Upper lobe of left lung (tissue), 6 donors: ENCODE results near the gene PRAMEF1. TPM values are rescaled to one million over a fixed set of nuclear protein-coding genes. Genes with fewer than 3 reads are reported as not detected.
"Not testable (repeated sequence)": the region's sequence is repeated elsewhere in the genome, so short reads cannot be mapped to it uniquely, and the experiment has no call there.

Experiments
- ATAC-seq, 2 donors: fragments of 200-7000 bp; cut with Tn5 transposase; one replicate each; pipeline ENCODE4 v1.9.1; 2022; ENCODE audit warnings: mild to moderate bottlenecking in 2 of 2, moderate library complexity in 2 of 2; ENCODE audit not compliant: low FRiP score in 2 of 2
- DNase-seq, 2 donors: peaks; one replicate each; pipeline ENCODE4 v3.0.0-alpha.2; 2019 to 2020
- H3K27ac ChIP-seq, 4 donors: fragments of 200-600 bp; sonication (generic); one replicate each; pipeline ENCODE4 v1.5.1; 2016 to 2019
- H3K27me3 ChIP-seq, 4 donors: fragments of 200-600 bp; sonication (generic); one replicate each; pipeline ENCODE4 v1.5.1; 2017 to 2019
- H3K36me3 ChIP-seq, 4 donors: fragments of 200-600 bp; sonication (generic); one replicate each; pipeline ENCODE4 v1.5.1; 2016 to 2019
- H3K4me1 ChIP-seq, 4 donors: fragments of 200-600 bp; sonication (generic); one replicate each; pipeline ENCODE4 v1.5.1; 2018 to 2019
- H3K4me3 ChIP-seq, 4 donors: fragments of 200-600 bp; sonication (generic); one replicate each; pipeline ENCODE4 v1.5.1; 2017 to 2019; ENCODE audit warnings: mild to moderate bottlenecking in 2 of 4, moderate library complexity in 1 of 4
- H3K9me3 ChIP-seq, 4 donors: fragments of 200-600 bp; sonication (generic); one replicate each; pipeline ENCODE4 v1.5.1; 2018 to 2019
- CTCF ChIP-seq, 6 experiments: fragments of 450-650 bp in 4 of 6; fragments of 200-600 bp in 2 of 6; sonication (generic) in 2 of 6; IDR thresholded peaks; one replicate each; pipeline ENCODE4 v1.5.1; 2016 to 2019; ENCODE audit warnings: antibody characterized with exemption in 6 of 6
- EP300 ChIP-seq, 4 donors: sonication (generic); formaldehyde crosslinking; IDR thresholded peaks; one replicate each; pipeline ENCODE4 v1.5.1; 2017; ENCODE audit warnings: antibody characterized with exemption in 4 of 4, control low read depth in 2 of 4
- POLR2A ChIP-seq, 4 donors: fragments of 450-650 bp; IDR thresholded peaks; one replicate each; pipeline ENCODE4 v1.5.1; 2016 to 2017; ENCODE audit warnings: antibody characterized with exemption in 4 of 4, mild to moderate bottlenecking in 2 of 4
- POLR2AphosphoS5 ChIP-seq, 2 donors: sonication (generic); formaldehyde crosslinking; IDR thresholded peaks; one replicate each; pipeline ENCODE4 v1.5.1; 2017; ENCODE audit warnings: antibody characterized with exemption in 2 of 2
- WGBS, 2 donors: methylation state at CpG; one replicate each; pipeline ENCODE4 v1.1.5; 2017 to 2018; 5-methylcytosine and 5-hydroxymethylcytosine counted together
- total RNA-seq, 6 donors: library from RNA; depleted of rRNA in 4 of 6; stranded (reverse); fragments of >200 nt in 4 of 6; gene quantifications; one replicate each; pipeline versions ENCODE4 v1.1.0 to v1.2.1, GENCODE V29; 2016 to 2021
- donor health status: DM: no; HTN: no; CAD: no; lungs with moderate emphysema.
- donor health status: DM: no; HTN: yes; CAD: no; lungs with severe emphysema.

PRAMEF1 gene
- total RNA-seq, 6 donors from 2014 or later, result not detected

- Histone ChIP-seq H3K27me3 (no peaks in the 10 kb centered on the region), H3K36me3 (no peaks in the 10 kb centered on the region), H3K9me3 (peaks cover 0 to 6% (median 2%) of the 10 kb centered on the region in 4 donors), H3K4me1 (no peaks in the 10 kb centered on the region), H3K4me3 (no peak overlapping the region), H3K27ac (no peak overlapping the region)
- WGBS, 2 donors, result 81 to 89% methylated on average over 6 of the region's 6 CpGs
- no peak for ATAC-seq
- DNase-seq, result no peak
- TF ChIP-seq POLR2A (IDR thresholded peaks at IDR 0.05), result no peak
- no peak for TF ChIP-seq CTCF (IDR thresholded peaks at IDR 0.05)
- no peak for TF ChIP-seq EP300 (IDR thresholded peaks at IDR 0.05)
- no peak for TF ChIP-seq POLR2AphosphoS5 (IDR thresholded peaks at IDR 0.05)
Measured at GRCh38 chr1:12778907-12779306, 12.3 kb upstream of the PRAMEF1 start.

- not testable (repeated sequence) for H3K36me3 ChIP-seq, ATAC-seq, H3K27me3 ChIP-seq, H3K27ac ChIP-seq, DNase-seq, H3K4me3 ChIP-seq, H3K4me1 ChIP-seq
- 78 to 93% methylated on average over 5 of the region's 5 CpGs for WGBS, 2 donors
- H3K9me3 ChIP-seq, result peaks cover 0 to 26% (median 23%) of the 10 kb centered on the region in 4 donors
Measured at GRCh38 chr1:12781488-12781887, 9.7 kb upstream of the PRAMEF1 start.

- not testable (repeated sequence) for H3K27me3 ChIP-seq, H3K27ac ChIP-seq, H3K36me3 ChIP-seq, H3K4me3 ChIP-seq, H3K4me1 ChIP-seq, DNase-seq, ATAC-seq
- H3K9me3 ChIP-seq, result peaks cover 0 to 26% (median 23%) of the 10 kb centered on the region in 4 donors
- 44 to 76% methylated on average over 2 to 6 of the region's 7 CpGs for WGBS, 2 donors
Measured at GRCh38 chr1:12783783-12784182, 7.4 kb upstream of the PRAMEF1 start.

GRCh38 chr1:12784729-12785128, 6.5 kb upstream of the PRAMEF1 start:
- ATAC-seq, DNase-seq, H3K36me3 ChIP-seq, H3K4me3 ChIP-seq, H3K4me1 ChIP-seq, H3K27ac ChIP-seq, H3K27me3 ChIP-seq: not testable (repeated sequence)
- WGBS, 2 donors, result 84 to 98% methylated on average over 7 to 8 of the region's 8 CpGs
- peaks cover 0 to 26% (median 23%) of the 10 kb centered on the region in 4 donors for H3K9me3 ChIP-seq

- WGBS, 2 donors, result 51 to 53% methylated on average over 4 of the region's 4 CpGs
- Histone ChIP-seq H3K27ac (no peak overlapping the region), H3K27me3 (no peaks in the 10 kb centered on the region), H3K4me1 (no peaks in the 10 kb centered on the region), H3K9me3 (no peaks in the 10 kb centered on the region), H3K4me3 (no peak overlapping the region), H3K36me3 (no peaks in the 10 kb centered on the region)
- ATAC-seq (no peak), DNase-seq (no peak)
- TF ChIP-seq POLR2A (IDR thresholded peaks at IDR 0.05) (no peak), EP300 (IDR thresholded peaks at IDR 0.05) (no peak), POLR2AphosphoS5 (IDR thresholded peaks at IDR 0.05) (no peak), CTCF (IDR thresholded peaks at IDR 0.05) (no peak)
Measured at GRCh38 chr1:12798911-12799310, 7.7 kb downstream of the PRAMEF1 start.

GRCh38 chr1:12799730-12800129, 8.5 kb downstream of the PRAMEF1 start:
- no peak for DNase-seq
- WGBS, 2 donors, result 73 to 75% methylated on average over 2 of the region's 2 CpGs
- TF ChIP-seq POLR2AphosphoS5 (IDR thresholded peaks at IDR 0.05) (no peak), EP300 (IDR thresholded peaks at IDR 0.05) (no peak), POLR2A (IDR thresholded peaks at IDR 0.05) (no peak)

GRCh38 chr1:12809933-12810332, 18.7 kb downstream of the PRAMEF1 start:
- ATAC-seq, result no peak
- Histone ChIP-seq H3K4me1 (no peaks in the 10 kb centered on the region), H3K4me3 (no peak overlapping the region), H3K27ac (no peak overlapping the region), H3K9me3 (peaks cover 0 to 3% (median 0%) of the 10 kb centered on the region in 4 donors), H3K36me3 (no peaks in the 10 kb centered on the region), H3K27me3 (no peaks in the 10 kb centered on the region)
- TF ChIP-seq POLR2AphosphoS5 (IDR thresholded peaks at IDR 0.05) (no peak), POLR2A (IDR thresholded peaks at IDR 0.05) (no peak), CTCF (IDR thresholded peaks at IDR 0.05) (no peak), EP300 (IDR thresholded peaks at IDR 0.05) (no peak)
- 82 to 83% methylated on average over 1 of the region's 1 CpG for WGBS, 2 donors
- DNase-seq, result no peak

More at GRCh38 chr1:12799730-12800129, 8.5 kb downstream of the PRAMEF1 start:
- no peaks in the 10 kb centered on the region for H3K4me1 ChIP-seq
- H3K36me3 ChIP-seq, result no peaks in the 10 kb centered on the region
- no peak for ATAC-seq
- H3K27me3 ChIP-seq, result no peaks in the 10 kb centered on the region
- no peak overlapping the region for H3K27ac ChIP-seq
- peaks cover 0 to 1% (median 0%) of the 10 kb centered on the region in 4 donors for H3K9me3 ChIP-seq
- H3K4me3 ChIP-seq, result no peak overlapping the region
